Neuronal stem cell (in vitro differentiated cells): ENCODE measurements around the gene KRT85.
A peak's percentile ranks its signal among the peaks of the same experiment; 100 is the strongest.

ENCODE experiments used
- DNase-seq: peaks from one replicate; pipeline ENCODE4 v3.0.0-alpha.2; 2013; ENCODE audit warnings: low spot score
- H2AFZ ChIP-seq: one replicate; pipeline ENCODE4 v1.6.1; 2013; ENCODE audit warnings: mild to moderate bottlenecking, low read length, inconsistent platforms
- H2AK5ac ChIP-seq: 2 replicates; pipeline ENCODE4 v1.6.1; 2013; ENCODE audit warnings: low read depth, mild to moderate bottlenecking, inconsistent platforms, low read length, moderate library complexity, mixed read lengths
- H2BK120ac ChIP-seq: 2 replicates; pipeline ENCODE4 v1.6.1; 2013; ENCODE audit warnings: low read depth, mild to moderate bottlenecking, inconsistent platforms, low read length, moderate library complexity, mixed read lengths
- H2BK12ac ChIP-seq: one replicate; pipeline ENCODE4 v1.6.1; 2013; ENCODE audit warnings: low read length, inconsistent platforms
- H2BK15ac ChIP-seq: 2 replicates; pipeline ENCODE4 v1.6.1; 2013; ENCODE audit warnings: mild to moderate bottlenecking, low read length, inconsistent platforms, mixed read lengths
- H2BK5ac ChIP-seq: one replicate; pipeline ENCODE4 v1.6.1; 2013; ENCODE audit warnings: inconsistent platforms, mild to moderate bottlenecking, low read length, moderate library complexity
- H3K14ac ChIP-seq: one replicate; pipeline ENCODE4 v1.6.1; 2013; ENCODE audit warnings: low read length, inconsistent platforms
- H3K18ac ChIP-seq: 2 replicates; pipeline ENCODE4 v1.6.1; 2013; ENCODE audit warnings: low read length, inconsistent platforms
- H3K23ac ChIP-seq: 2 replicates; pipeline ENCODE4 v1.6.1; 2013; ENCODE audit warnings: low read depth, mild to moderate bottlenecking, mixed read lengths, low read length, inconsistent platforms; ENCODE audit not compliant: poor library complexity
- H3K27ac ChIP-seq: replicated peaks from 3 replicates; pipeline ENCODE4 v1.5.1; 2013; ENCODE audit warnings: low read length, inconsistent platforms
- H3K27me3 ChIP-seq, 3 experiments: 2 replicates each; pipeline ENCODE4 v1.6.1; 2013; ENCODE audit warnings: low read length in 3 of 3, mild to moderate bottlenecking in 2 of 3, inconsistent platforms in 1 of 3, low read depth in 1 of 3, mixed read lengths in 1 of 3, moderate library complexity in 1 of 3; ENCODE audit not compliant: control insufficient read depth in 3 of 3, insufficient read depth in 3 of 3
- H3K36me3 ChIP-seq, 2 donors: replicated peaks in 1 of 2; 2 replicates each; pipeline ENCODE4 v1.6.1; 2013; ENCODE audit warnings: low read length in 2 of 2; ENCODE audit not compliant: control insufficient read depth in 2 of 2, insufficient read depth in 2 of 2
- H3K4ac ChIP-seq: 2 replicates; pipeline ENCODE4 v1.6.1; 2013; ENCODE audit warnings: inconsistent platforms, mild to moderate bottlenecking, low read length, moderate library complexity
- H3K4me1 ChIP-seq, 2 donors: 1 replicate in 1 of 2; 2 replicates in 1 of 2; pipeline ENCODE4 v1.6.1; 2013; ENCODE audit warnings: low read length in 2 of 2, low read depth in 1 of 2; ENCODE audit not compliant: control insufficient read depth in 2 of 2, insufficient read depth in 1 of 2
- H3K4me2 ChIP-seq: one replicate; pipeline ENCODE4 v1.6.1; 2013; ENCODE audit warnings: mild to moderate bottlenecking, low read length, inconsistent platforms; ENCODE audit not compliant: insufficient read depth, poor library complexity, severe bottlenecking
- H3K4me3 ChIP-seq, 2 donors: 2 replicates each; pipeline ENCODE4 v1.5.1; 2013; ENCODE audit warnings: low read length in 2 of 2, mild to moderate bottlenecking in 2 of 2, inconsistent platforms in 1 of 2, moderate library complexity in 1 of 2
- H3K79me1 ChIP-seq: one replicate; pipeline ENCODE4 v1.6.1; 2013; ENCODE audit warnings: low read depth, mild to moderate bottlenecking, inconsistent platforms, low read length, moderate library complexity
- H3K9ac ChIP-seq: one replicate; pipeline ENCODE4 v1.6.1; 2013; ENCODE audit warnings: mild to moderate bottlenecking, low read depth, low read length, inconsistent platforms; ENCODE audit not compliant: poor library complexity
- H3K9me3 ChIP-seq, 2 donors: replicated peaks in 1 of 2; 2 replicates each; pipeline versions ENCODE3 to v1.6.1; 2013; ENCODE audit warnings: low read length in 2 of 2, mild to moderate bottlenecking in 2 of 2, inconsistent platforms in 1 of 2, low read depth in 1 of 2, mixed read lengths in 1 of 2, moderate library complexity in 1 of 2; ENCODE audit not compliant: control insufficient read depth in 2 of 2, insufficient read depth in 1 of 2
- H4K8ac ChIP-seq: one replicate; pipeline ENCODE4 v1.6.1; 2013; ENCODE audit warnings: low read depth, mild to moderate bottlenecking, inconsistent platforms, low read length, moderate library complexity
- H4K91ac ChIP-seq: one replicate; pipeline ENCODE4 v1.6.1; 2013; ENCODE audit warnings: low read length, low read depth, mild to moderate bottlenecking, inconsistent platforms; ENCODE audit not compliant: poor library complexity
- WGBS, 2 donors: extraction: QIAGEN DNeasy Blood & Tissue Kit; methylation state at CpG; one replicate each; pipeline ENCODE4 v1.1.7; 2013; ENCODE audit warnings: missing lambda C conversion rate in 2 of 2, mixed read lengths in 1 of 2; ENCODE audit not compliant: insufficient read length in 2 of 2, insufficient replicate concordance in 1 of 2; ENCODE audit errors: extremely low coverage in 2 of 2; 5-methylcytosine and 5-hydroxymethylcytosine counted together

Gene KRT85

GRCh38 chr12:52356031-52356761, 11.1 kb downstream of the KRT85 start:
- Histone ChIP-seq H3K4me1 (no peaks in the 10 kb centered on the region), H3K9ac (no peak overlapping the region), H3K9me3 (no peaks in the 10 kb centered on the region), H2BK12ac (no peak overlapping the region), H3K27me3 (peaks cover 0 to 13% (median 0%) of the 10 kb centered on the region in 3 experiments), H4K8ac (no peak overlapping the region), H3K79me1 (no peaks in the 10 kb centered on the region), H3K4ac (no peak overlapping the region), H2BK5ac (no peak overlapping the region), H2AFZ (no peak overlapping the region), H2BK15ac (no peak overlapping the region), H3K36me3 (no peaks in the 10 kb centered on the region), H2BK120ac (no peak overlapping the region), H3K14ac (peak overlapping the region; percentile 26), H4K91ac (no peak overlapping the region), H3K4me2 (no peak overlapping the region), H3K4me3 (no peak overlapping the region), H2AK5ac (no peak overlapping the region), H3K18ac (peak overlapping the region; percentile 48), H3K23ac (no peak overlapping the region), H3K27ac (no peak overlapping the region)
- no CpG with 5 or more reads among the region's 56 CpGs for WGBS, 2 donors
- DNase-seq, result no peak

GRCh38 chr12:52355176-52355575, 12.1 kb downstream of the KRT85 start:
- Histone ChIP-seq H3K4me3 (no peak overlapping the region), H2BK120ac (no peak overlapping the region), H3K14ac (no peak overlapping the region), H3K36me3 (no peaks in the 10 kb centered on the region), H3K79me1 (no peaks in the 10 kb centered on the region), H2BK5ac (no peak overlapping the region), H2BK15ac (no peak overlapping the region), H3K9me3 (no peaks in the 10 kb centered on the region), H2BK12ac (no peak overlapping the region), H3K4ac (no peak overlapping the region), H3K23ac (no peak overlapping the region), H4K8ac (no peak overlapping the region), H4K91ac (no peak overlapping the region), H3K9ac (no peak overlapping the region), H3K4me2 (no peak overlapping the region), H3K4me1 (no peaks in the 10 kb centered on the region), H2AK5ac (no peak overlapping the region), H3K27me3 (peaks cover 0 to 13% (median 0%) of the 10 kb centered on the region in 3 experiments), H3K27ac (no peak overlapping the region), H2AFZ (no peak overlapping the region), H3K18ac (no peak overlapping the region)
- DNase-seq, result no peak
- whole genome bisulfite sequencing, 2 donors, result no CpG with 5 or more reads among the region's 8 CpGs

- no peak overlapping the region for H2BK15ac ChIP-seq
- no peak overlapping the region for H3K4ac ChIP-seq
- no peak overlapping the region for H3K4me3 ChIP-seq
- no peak overlapping the region for H3K27ac ChIP-seq
- no peak overlapping the region for H4K91ac ChIP-seq
- H3K23ac ChIP-seq, result no peak overlapping the region
- no CpG with 5 or more reads among the region's 5 CpGs for WGBS, 2 donors
- no peaks in the 10 kb centered on the region for H3K36me3 ChIP-seq
- DNase-seq, result no peak
- H3K27me3 ChIP-seq, result peaks cover 0 to 13% (median 2%) of the 10 kb centered on the region in 3 experiments
- H2BK12ac ChIP-seq, result no peak overlapping the region
- no peak overlapping the region for H4K8ac ChIP-seq
- no peak overlapping the region for H2BK120ac ChIP-seq
- H3K79me1 ChIP-seq, result no peaks in the 10 kb centered on the region
- H2AK5ac ChIP-seq, result no peak overlapping the region
- H3K4me2 ChIP-seq, result no peak overlapping the region
- no peak overlapping the region for H2BK5ac ChIP-seq
- no peaks in the 10 kb centered on the region for H3K9me3 ChIP-seq
- no peak overlapping the region for H3K9ac ChIP-seq
- no peak overlapping the region for H2AFZ ChIP-seq
- no peak overlapping the region for H3K14ac ChIP-seq
- no peaks in the 10 kb centered on the region for H3K4me1 ChIP-seq
- no peak overlapping the region for H3K18ac ChIP-seq
Observed at GRCh38 chr12:52354200-52354599, 13.1 kb downstream of the KRT85 start.

GRCh38 chr12:52353766-52354165, 13.5 kb downstream of the KRT85 start:
- no peaks in the 10 kb centered on the region for H3K79me1 ChIP-seq
- H3K18ac ChIP-seq, result no peak overlapping the region
- H3K27ac ChIP-seq, result no peak overlapping the region
- H3K4me3 ChIP-seq, result no peak overlapping the region
- no peak overlapping the region for H4K91ac ChIP-seq
- H2BK12ac ChIP-seq, result no peak overlapping the region
- no peak overlapping the region for H3K14ac ChIP-seq
- H2BK120ac ChIP-seq, result no peak overlapping the region
- no peaks in the 10 kb centered on the region for H3K4me1 ChIP-seq
- H3K4me2 ChIP-seq, result no peak overlapping the region
- H3K9ac ChIP-seq, result no peak overlapping the region
- no peak overlapping the region for H2BK15ac ChIP-seq
- H2AFZ ChIP-seq, result no peak overlapping the region
- no peak for DNase-seq
- H2AK5ac ChIP-seq, result no peak overlapping the region
- WGBS, 2 donors, result no CpG with 5 or more reads among the region's 3 CpGs
- no peaks in the 10 kb centered on the region for H3K36me3 ChIP-seq
- no peaks in the 10 kb centered on the region for H3K9me3 ChIP-seq
- no peak overlapping the region for H2BK5ac ChIP-seq
- peaks cover 0 to 13% (median 2%) of the 10 kb centered on the region in 3 experiments for H3K27me3 ChIP-seq
- no peak overlapping the region for H3K4ac ChIP-seq
- no peak overlapping the region for H3K23ac ChIP-seq
- H4K8ac ChIP-seq, result no peak overlapping the region
